ENCODE data around the gene TEX48.

TEX48 gene

DNA sequence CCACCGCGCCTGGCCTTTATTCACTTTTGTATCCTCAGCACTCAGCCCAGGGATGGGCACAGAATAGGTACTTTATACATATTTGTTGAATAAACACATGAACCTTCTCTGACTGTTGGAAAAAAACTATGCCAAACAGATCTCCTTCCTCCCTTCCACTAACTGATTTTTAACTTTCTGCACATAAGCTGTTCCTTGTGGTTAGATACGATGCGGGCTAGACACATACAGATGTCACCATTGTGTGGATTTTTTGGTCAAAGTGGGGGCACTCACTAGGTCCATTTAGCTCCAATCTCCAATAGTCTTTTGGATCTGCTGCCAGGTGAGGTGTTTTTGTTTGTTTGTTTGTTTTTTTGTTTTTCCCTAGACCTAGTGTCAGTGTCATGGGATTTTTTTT is 5.1 kb downstream of the TEX48 start:
- no peak overlapping the region for H2AK5ac ChIP-seq (ENCODE audit: low read length, severe bottlenecking)
- H3K4me2 ChIP-seq (ENCODE audit: low read length, poor library complexity, severe bottlenecking), result no peak overlapping the region
- H3K4me3 ChIP-seq (ENCODE audit: insufficient read depth in 1 of 2, low read depth in 1 of 2, low read length in 2 of 2), result peak overlapping the region in 1 of 2 experiments; percentile 25
- peak overlapping the region; percentile 71 for H3K9ac ChIP-seq (ENCODE audit: low read length)
- H3K36me3 ChIP-seq (ENCODE audit: control insufficient read depth in 1 of 2, insufficient read depth in 2 of 2, low read depth in 1 of 2, low read length in 2 of 2), result no peaks in the 10 kb centered on the region
- H4K91ac ChIP-seq (ENCODE audit: low read length), result no peak overlapping the region
- no peaks in the 10 kb centered on the region for H3K27me3 ChIP-seq (ENCODE audit: control insufficient read depth in 1 of 2, insufficient read depth in 1 of 2, low read length in 2 of 2)
- no peak overlapping the region for H2AFZ ChIP-seq (ENCODE audit: low read depth, low read length)
- H3K14ac ChIP-seq (ENCODE audit: low read length in 2 of 2), result no peak overlapping the region
- H3K23ac ChIP-seq (ENCODE audit: low read length in 2 of 2), result no peak overlapping the region
- WGBS, result 68% methylated on average over 2 of the region's 4 CpGs
- peaks cover 2% of the 10 kb centered on the region for H3K4me1 ChIP-seq (ENCODE audit: control insufficient read depth, insufficient read depth, low read depth, low read length)
- DNase-seq, result no peak
- no peak overlapping the region for H2BK120ac ChIP-seq (ENCODE audit: low read depth, low read length)
- H3K18ac ChIP-seq (ENCODE audit: low read depth in 1 of 2, low read length in 2 of 2), result peak overlapping the region in 1 of 2 experiments; percentile 42
- H2BK15ac ChIP-seq (ENCODE audit: low read depth, poor library complexity, severe bottlenecking), result no peak overlapping the region
- H3K79me1 ChIP-seq (replicated peaks; ENCODE audit: low read length, poor library complexity, severe bottlenecking), result no peaks in the 10 kb centered on the region
- no peak overlapping the region for H4K8ac ChIP-seq (ENCODE audit: low read length)
- peak overlapping the region; percentile 39 for H2BK5ac ChIP-seq (ENCODE audit: low read depth, low read length, poor library complexity, severe bottlenecking)
- H3K27ac ChIP-seq (ENCODE audit: low read length, poor library complexity, severe bottlenecking), result peak overlapping the region; percentile 81
- no peaks in the 10 kb centered on the region for H3K9me3 ChIP-seq (ENCODE audit: control insufficient read depth, low read length)
- peak overlapping the region in 1 of 2 experiments; percentile 19 for H3K4ac ChIP-seq (ENCODE audit: low read depth in 1 of 2, low read length in 2 of 2)
- peak overlapping the region; percentile 38 to 69 for H2BK12ac ChIP-seq (ENCODE audit: low read length in 2 of 2)

DNA sequence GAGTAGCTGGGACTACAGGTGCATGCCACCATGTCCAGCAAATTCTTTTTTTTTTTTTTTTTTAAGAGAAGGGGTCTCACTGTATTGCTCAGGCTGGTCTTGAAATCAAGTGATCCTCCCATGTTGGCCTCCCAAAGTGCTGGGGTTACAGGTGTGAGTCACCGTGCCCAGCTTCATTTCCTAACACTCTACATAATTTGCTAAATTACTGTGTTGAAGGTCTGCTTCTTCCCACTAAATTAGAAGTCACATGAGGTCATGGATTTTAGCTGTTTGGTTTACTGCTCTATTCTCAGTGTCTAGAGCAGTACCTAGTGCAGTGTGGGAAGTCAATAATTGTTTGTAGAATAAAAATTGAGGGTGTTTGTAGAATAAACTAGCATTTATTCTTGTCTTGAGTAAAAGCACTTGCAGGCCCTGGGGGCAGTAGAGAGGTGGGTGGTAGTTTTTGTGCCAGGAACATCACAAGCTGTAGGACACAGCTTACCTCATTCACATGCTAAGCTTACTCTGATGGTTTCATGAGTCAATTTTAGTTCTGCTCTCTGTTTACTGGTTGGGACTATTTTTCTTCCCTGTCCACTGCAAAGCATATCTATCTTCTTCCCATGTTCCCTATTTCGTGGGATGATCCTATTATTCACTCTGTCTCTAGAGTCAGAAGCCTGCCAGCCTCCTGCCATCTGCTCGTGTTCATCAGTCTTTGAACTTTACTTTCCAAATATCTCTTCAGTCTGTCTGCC is 7.0 kb downstream of the TEX48 start:
- Histone ChIP-seq H3K4me1 (ENCODE audit: control insufficient read depth, insufficient read depth, low read depth, low read length) (peaks cover 4% of the 10 kb centered on the region), H3K18ac (ENCODE audit: low read depth in 1 of 2, low read length in 2 of 2) (peak overlapping the region in 1 of 2 experiments; percentile 54), H3K14ac (ENCODE audit: low read length in 2 of 2) (no peak overlapping the region), H2BK5ac (ENCODE audit: low read depth, low read length, poor library complexity, severe bottlenecking) (no peak overlapping the region), H3K9ac (ENCODE audit: low read length) (no peak overlapping the region), H3K4me3 (ENCODE audit: insufficient read depth in 1 of 2, low read depth in 1 of 2, low read length in 2 of 2) (no peak overlapping the region), H2BK12ac (ENCODE audit: low read length in 2 of 2) (no peak overlapping the region), H3K27me3 (ENCODE audit: control insufficient read depth in 1 of 2, insufficient read depth in 1 of 2, low read length in 2 of 2) (no peaks in the 10 kb centered on the region), H2BK120ac (ENCODE audit: low read depth, low read length) (no peak overlapping the region), H3K23ac (ENCODE audit: low read length in 2 of 2) (no peak overlapping the region), H4K8ac (ENCODE audit: low read length) (no peak overlapping the region), H2AFZ (ENCODE audit: low read depth, low read length) (no peak overlapping the region), H2AK5ac (ENCODE audit: low read length, severe bottlenecking) (no peak overlapping the region), H3K79me1 (replicated peaks; ENCODE audit: low read length, poor library complexity, severe bottlenecking) (no peaks in the 10 kb centered on the region), H3K27ac (ENCODE audit: low read length, poor library complexity, severe bottlenecking) (no peak overlapping the region), H2BK15ac (ENCODE audit: low read depth, poor library complexity, severe bottlenecking) (no peak overlapping the region), H3K9me3 (ENCODE audit: control insufficient read depth, low read length) (no peaks in the 10 kb centered on the region), H3K36me3 (ENCODE audit: control insufficient read depth in 1 of 2, insufficient read depth in 2 of 2, low read depth in 1 of 2, low read length in 2 of 2) (no peaks in the 10 kb centered on the region), H3K4ac (ENCODE audit: low read depth in 1 of 2, low read length in 2 of 2) (no peak overlapping the region), H4K91ac (ENCODE audit: low read length) (no peak overlapping the region), H3K4me2 (ENCODE audit: low read length, poor library complexity, severe bottlenecking) (no peak overlapping the region)
- peak; percentile 39 for DNase-seq
- 79% methylated on average over 2 of the region's 3 CpGs for WGBS

DNA sequence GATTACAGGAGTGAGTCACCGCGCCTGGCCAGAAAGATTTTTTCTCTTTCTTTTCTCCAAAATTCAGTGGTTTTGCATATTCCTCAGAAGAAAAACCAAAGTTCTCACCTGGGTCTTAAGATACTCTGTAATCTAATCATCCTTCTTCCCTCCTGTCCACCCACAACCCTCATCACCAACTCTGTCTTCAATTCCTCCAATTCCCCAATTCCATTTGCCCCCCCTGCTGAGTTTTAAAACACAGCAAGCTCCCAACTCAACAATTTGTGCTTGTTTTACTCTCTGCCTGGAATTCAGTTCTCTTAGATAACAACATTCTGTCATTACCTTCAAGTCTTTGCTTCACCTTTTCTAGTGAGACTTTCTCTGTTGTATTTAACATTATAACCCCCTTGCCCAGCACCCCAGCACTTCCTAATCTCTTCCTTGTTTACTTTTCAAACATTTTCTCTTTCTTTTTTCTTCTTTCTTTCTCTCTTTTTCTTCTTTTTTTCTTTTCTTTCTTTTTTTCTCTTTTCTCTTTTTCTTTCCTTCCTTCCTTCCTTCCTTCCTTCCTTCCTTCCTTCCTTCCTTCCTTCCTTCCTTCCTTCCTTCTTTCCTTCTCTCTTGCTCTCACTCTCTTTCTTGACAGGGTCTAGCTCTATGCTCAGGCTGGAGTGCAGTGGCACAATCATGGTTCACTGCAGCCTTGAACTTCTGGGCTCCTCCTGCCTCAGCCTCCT is 7.8 kb downstream of the TEX48 start:
- no peak overlapping the region for H3K23ac ChIP-seq (ENCODE audit: low read length in 2 of 2)
- H3K4me2 ChIP-seq (ENCODE audit: low read length, poor library complexity, severe bottlenecking), result no peak overlapping the region
- no peak overlapping the region for H3K27ac ChIP-seq (ENCODE audit: low read length, poor library complexity, severe bottlenecking)
- no peak overlapping the region for H2AK5ac ChIP-seq (ENCODE audit: low read length, severe bottlenecking)
- no peaks in the 10 kb centered on the region for H3K79me1 ChIP-seq (replicated peaks; ENCODE audit: low read length, poor library complexity, severe bottlenecking)
- H2AFZ ChIP-seq (ENCODE audit: low read depth, low read length), result no peak overlapping the region
- H3K36me3 ChIP-seq (ENCODE audit: control insufficient read depth in 1 of 2, insufficient read depth in 2 of 2, low read depth in 1 of 2, low read length in 2 of 2), result no peaks in the 10 kb centered on the region
- no peak overlapping the region for H2BK15ac ChIP-seq (ENCODE audit: low read depth, poor library complexity, severe bottlenecking)
- H2BK5ac ChIP-seq (ENCODE audit: low read depth, low read length, poor library complexity, severe bottlenecking), result no peak overlapping the region
- no peaks in the 10 kb centered on the region for H3K9me3 ChIP-seq (ENCODE audit: control insufficient read depth, low read length)
- no peak overlapping the region for H4K91ac ChIP-seq (ENCODE audit: low read length)
- DNase-seq, result no peak
- H3K4me3 ChIP-seq (ENCODE audit: insufficient read depth in 1 of 2, low read depth in 1 of 2, low read length in 2 of 2), result no peak overlapping the region
- H3K4ac ChIP-seq (ENCODE audit: low read depth in 1 of 2, low read length in 2 of 2), result no peak overlapping the region
- WGBS, result 96% methylated on average over 2 of the region's 2 CpGs
- H4K8ac ChIP-seq (ENCODE audit: low read length), result no peak overlapping the region
- no peak overlapping the region for H2BK12ac ChIP-seq (ENCODE audit: low read length in 2 of 2)
- H3K18ac ChIP-seq (ENCODE audit: low read depth in 1 of 2, low read length in 2 of 2), result no peak overlapping the region
- H3K27me3 ChIP-seq (ENCODE audit: control insufficient read depth in 1 of 2, insufficient read depth in 1 of 2, low read length in 2 of 2), result no peaks in the 10 kb centered on the region
- H3K9ac ChIP-seq (ENCODE audit: low read length), result no peak overlapping the region
- H2BK120ac ChIP-seq (ENCODE audit: low read depth, low read length), result no peak overlapping the region
- no peak overlapping the region for H3K14ac ChIP-seq (ENCODE audit: low read length in 2 of 2)
- peaks cover 4% of the 10 kb centered on the region for H3K4me1 ChIP-seq (ENCODE audit: control insufficient read depth, insufficient read depth, low read depth, low read length)

DNA sequence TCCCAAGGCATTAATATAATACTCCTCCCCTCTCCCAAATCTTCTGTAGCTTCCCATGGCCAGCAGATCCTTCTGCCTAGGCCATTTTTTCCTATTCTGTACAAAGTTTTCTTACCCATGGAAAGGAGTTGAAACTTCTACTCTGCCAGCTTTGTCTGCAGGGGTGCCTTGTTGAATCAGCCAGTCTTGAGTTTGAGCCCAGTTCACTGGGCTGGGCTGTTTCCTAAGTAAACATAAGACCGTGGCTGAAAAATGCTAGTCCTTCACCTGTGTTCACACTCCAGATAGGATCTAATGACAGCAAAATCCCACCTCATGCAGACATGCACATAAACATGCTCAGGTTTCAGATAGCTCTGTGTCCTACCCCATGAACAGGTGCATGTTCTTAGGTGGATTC is 10.4 kb downstream of the TEX48 start:
- Histone ChIP-seq H3K18ac (ENCODE audit: low read depth in 1 of 2, low read length in 2 of 2) (no peak overlapping the region), H3K79me1 (replicated peaks; ENCODE audit: low read length, poor library complexity, severe bottlenecking) (no peaks in the 10 kb centered on the region), H4K91ac (ENCODE audit: low read length) (no peak overlapping the region), H3K4me3 (ENCODE audit: insufficient read depth in 1 of 2, low read depth in 1 of 2, low read length in 2 of 2) (no peak overlapping the region), H3K9me3 (ENCODE audit: control insufficient read depth, low read length) (no peaks in the 10 kb centered on the region), H3K4me2 (ENCODE audit: low read length, poor library complexity, severe bottlenecking) (no peak overlapping the region), H4K8ac (ENCODE audit: low read length) (no peak overlapping the region), H2AK5ac (ENCODE audit: low read length, severe bottlenecking) (peak overlapping the region; percentile 24), H3K9ac (ENCODE audit: low read length) (no peak overlapping the region), H3K4ac (ENCODE audit: low read depth in 1 of 2, low read length in 2 of 2) (no peak overlapping the region), H3K14ac (ENCODE audit: low read length in 2 of 2) (peak overlapping the region in 1 of 2 experiments; percentile 12), H2AFZ (ENCODE audit: low read depth, low read length) (no peak overlapping the region), H3K27ac (ENCODE audit: low read length, poor library complexity, severe bottlenecking) (no peak overlapping the region), H3K23ac (ENCODE audit: low read length in 2 of 2) (no peak overlapping the region), H3K4me1 (ENCODE audit: control insufficient read depth, insufficient read depth, low read depth, low read length) (peaks cover 2% of the 10 kb centered on the region), H3K36me3 (ENCODE audit: control insufficient read depth in 1 of 2, insufficient read depth in 2 of 2, low read depth in 1 of 2, low read length in 2 of 2) (no peaks in the 10 kb centered on the region), H2BK12ac (ENCODE audit: low read length in 2 of 2) (no peak overlapping the region), H2BK5ac (ENCODE audit: low read depth, low read length, poor library complexity, severe bottlenecking) (no peak overlapping the region), H3K27me3 (ENCODE audit: control insufficient read depth in 1 of 2, insufficient read depth in 1 of 2, low read length in 2 of 2) (peaks cover 0 to 9% of the 10 kb centered on the region in 2 experiments), H2BK15ac (ENCODE audit: low read depth, poor library complexity, severe bottlenecking) (no peak overlapping the region), H2BK120ac (ENCODE audit: low read depth, low read length) (no peak overlapping the region)
- WGBS, result 74% methylated on average over 1 of the region's 1 CpG
- no peak for DNase-seq

Measured in mesenchymal stem cell (in vitro differentiated cells and primary cell).